ENCODE data around the gene COL6A3.

The COL6A3 gene

DNA sequence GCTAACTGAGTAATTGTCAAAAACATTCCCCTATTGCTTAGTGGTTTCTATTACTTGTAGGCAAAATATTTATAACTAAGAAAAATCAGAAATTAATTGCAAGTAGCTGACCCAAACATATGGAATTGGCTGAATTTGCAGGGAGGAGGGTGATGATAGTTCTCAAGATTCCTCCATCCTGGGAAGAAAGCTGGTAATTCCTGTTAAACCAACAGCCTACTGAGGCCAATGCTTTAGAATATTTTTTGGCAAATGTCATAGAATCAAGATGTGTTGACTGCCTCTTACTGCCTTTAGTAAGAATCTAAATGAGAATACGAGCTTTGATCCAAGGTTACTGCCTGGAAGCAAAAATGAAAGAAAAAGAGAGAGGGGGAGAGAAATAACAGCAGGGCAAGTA is 120.0 kb downstream of the COL6A3 start:
- TF ChIP-seq ZNF366 (tag by site-specific recombination; conservative IDR thresholded peaks at IDR 0.05) (no peak), WT1 (tag by site-specific recombination; IDR thresholded peaks at IDR 0.05) (no peak), ZNF302 (tag by site-specific recombination; IDR thresholded peaks at IDR 0.05; ENCODE audit: low read depth) (no peak), ZBTB21 (tag by site-specific recombination; IDR thresholded peaks at IDR 0.05) (no peak), BCL11A (tag by site-specific recombination; IDR thresholded peaks at IDR 0.05; ENCODE audit: low read depth) (no peak)
- no peaks in the 10 kb centered on the region for H3K9me3 ChIP-seq (ENCODE audit: control insufficient read depth, insufficient read depth, low read depth, low read length)
- H3K4me3 ChIP-seq (ENCODE audit: low read depth, low read length): no peak overlapping the region
- POLR2A ChIA-PET: no interaction called here
- no peak overlapping the region for H3K27ac ChIP-seq (ENCODE audit: extremely low read depth, low read depth, low read length)
- H3K36me3 ChIP-seq (ENCODE audit: control insufficient read depth in 2 of 2, insufficient read depth in 1 of 2, low read length in 2 of 2): no peaks in the 10 kb centered on the region
- peaks cover 13% of the 10 kb centered on the region for H3K4me1 ChIP-seq (ENCODE audit: control insufficient read depth, insufficient read depth, low read length)
- CTCF ChIA-PET: interaction anchor here (0.6 to 0.8 kb wide), 3 partner anchors 96 to 138 kb away, joined by 3 read pairs; no protein-coding TSS in a partner anchor

DNA sequence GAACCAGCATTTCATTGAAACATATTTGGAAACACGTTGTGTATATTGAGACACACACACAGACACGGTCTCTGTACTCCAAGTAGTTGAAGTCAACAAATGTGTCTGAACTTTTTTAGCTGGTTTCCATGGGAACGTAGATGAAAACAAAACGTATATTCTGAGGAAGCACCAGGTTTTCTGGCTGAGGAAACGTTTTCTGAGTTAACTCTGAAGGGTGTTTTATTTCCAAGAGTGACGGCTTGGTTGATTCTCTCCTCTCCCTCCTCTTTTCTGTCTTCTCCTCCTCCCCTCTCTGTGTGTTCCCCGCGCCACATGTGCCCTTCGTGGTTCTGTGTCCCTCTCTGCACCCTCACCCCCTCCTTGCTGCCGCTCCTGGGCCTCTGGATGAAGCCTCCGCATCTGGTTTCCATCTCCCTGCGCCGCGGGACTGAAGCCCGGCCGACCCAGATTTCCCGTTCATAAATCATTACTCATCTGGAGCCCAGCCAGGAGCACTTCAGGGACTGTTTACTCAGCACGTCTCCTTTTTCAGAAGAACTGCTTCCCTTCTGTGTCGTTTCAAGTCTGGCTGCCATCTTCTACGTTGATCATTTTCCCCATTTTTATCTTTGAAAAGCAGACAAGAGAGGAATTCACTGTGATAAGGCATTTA is 122.7 kb downstream of the COL6A3 start:
- Histone ChIP-seq H3K9me3 (ENCODE audit: control insufficient read depth, insufficient read depth, low read depth, low read length) (no peaks in the 10 kb centered on the region), H3K4me3 (ENCODE audit: low read depth, low read length) (peak overlapping the region; percentile 23), H3K4me1 (ENCODE audit: control insufficient read depth, insufficient read depth, low read length) (peaks cover 13% of the 10 kb centered on the region), H3K36me3 (ENCODE audit: control insufficient read depth in 2 of 2, insufficient read depth in 1 of 2, low read length in 2 of 2) (no peaks in the 10 kb centered on the region), H3K27ac (ENCODE audit: extremely low read depth, low read depth, low read length) (peak overlapping the region; percentile 61)
- POLR2A ChIA-PET: no interaction called here
- CTCF ChIA-PET: interaction anchor here (1.7 kb wide), 1 partner anchor 130 kb away, joined by 4 read pairs; no protein-coding TSS in a partner anchor
- TF ChIP-seq WT1 (tag by site-specific recombination; IDR thresholded peaks at IDR 0.05): peak; percentile 80
- peak; percentile 73; the same call in 1 of the 2 replicates for TF ChIP-seq ZNF24 (tag by site-specific recombination; IDR thresholded peaks at IDR 0.05)
- peak; percentile 90 for TF ChIP-seq GFI1B (tag by site-specific recombination; IDR thresholded peaks at IDR 0.05)
- 0 out of 2 replicates have a peak, but pooled peaks have one; percentile 32 for TF ChIP-seq ZNF184 (tag by site-specific recombination; IDR thresholded peaks at IDR 0.05)
- no peak for TF ChIP-seq ZNF707 (tag by site-specific recombination; IDR thresholded peaks at IDR 0.05)
- TF ChIP-seq GLI4 (tag by site-specific recombination; IDR thresholded peaks at IDR 0.05): no peak
- TF ChIP-seq, protein P1, sequence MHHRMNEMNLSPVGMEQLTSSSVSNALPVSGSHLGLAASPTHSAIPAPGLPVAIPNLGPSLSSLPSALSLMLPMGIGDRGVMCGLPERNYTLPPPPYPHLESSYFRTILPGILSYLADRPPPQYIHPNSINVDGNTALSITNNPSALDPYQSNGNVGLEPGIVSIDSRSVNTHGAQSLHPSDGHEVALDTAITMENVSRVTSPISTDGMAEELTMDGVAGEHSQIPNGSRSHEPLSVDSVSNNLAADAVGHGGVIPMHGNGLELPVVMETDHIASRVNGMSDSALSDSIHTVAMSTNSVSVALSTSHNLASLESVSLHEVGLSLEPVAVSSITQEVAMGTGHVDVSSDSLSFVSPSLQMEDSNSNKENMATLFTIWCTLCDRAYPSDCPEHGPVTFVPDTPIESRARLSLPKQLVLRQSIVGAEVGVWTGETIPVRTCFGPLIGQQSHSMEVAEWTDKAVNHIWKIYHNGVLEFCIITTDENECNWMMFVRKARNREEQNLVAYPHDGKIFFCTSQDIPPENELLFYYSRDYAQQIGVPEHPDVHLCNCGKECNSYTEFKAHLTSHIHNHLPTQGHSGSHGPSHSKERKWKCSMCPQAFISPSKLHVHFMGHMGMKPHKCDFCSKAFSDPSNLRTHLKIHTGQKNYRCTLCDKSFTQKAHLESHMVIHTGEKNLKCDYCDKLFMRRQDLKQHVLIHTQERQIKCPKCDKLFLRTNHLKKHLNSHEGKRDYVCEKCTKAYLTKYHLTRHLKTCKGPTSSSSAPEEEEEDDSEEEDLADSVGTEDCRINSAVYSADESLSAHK (tag by site-specific recombination; IDR thresholded peaks at IDR 0.05): 0 out of 2 replicates have a peak, but pooled peaks have one; percentile 34
- TF ChIP-seq ZIC2 (tag by site-specific recombination; IDR thresholded peaks at IDR 0.05): peak; percentile 87
- TF ChIP-seq ZBTB21 (tag by site-specific recombination; IDR thresholded peaks at IDR 0.05): peak; percentile 38; the same call in 1 of the 2 replicates
- TF ChIP-seq KLF8 (tag by site-specific recombination; IDR thresholded peaks at IDR 0.05): 0 out of 2 replicates have a peak, but pooled peaks have one; percentile 33
- TF ChIP-seq ZNF501 (tag by site-specific recombination; IDR thresholded peaks at IDR 0.05): peak; percentile 37; the same call in 1 of the 2 replicates
- TF ChIP-seq, protein P2, sequence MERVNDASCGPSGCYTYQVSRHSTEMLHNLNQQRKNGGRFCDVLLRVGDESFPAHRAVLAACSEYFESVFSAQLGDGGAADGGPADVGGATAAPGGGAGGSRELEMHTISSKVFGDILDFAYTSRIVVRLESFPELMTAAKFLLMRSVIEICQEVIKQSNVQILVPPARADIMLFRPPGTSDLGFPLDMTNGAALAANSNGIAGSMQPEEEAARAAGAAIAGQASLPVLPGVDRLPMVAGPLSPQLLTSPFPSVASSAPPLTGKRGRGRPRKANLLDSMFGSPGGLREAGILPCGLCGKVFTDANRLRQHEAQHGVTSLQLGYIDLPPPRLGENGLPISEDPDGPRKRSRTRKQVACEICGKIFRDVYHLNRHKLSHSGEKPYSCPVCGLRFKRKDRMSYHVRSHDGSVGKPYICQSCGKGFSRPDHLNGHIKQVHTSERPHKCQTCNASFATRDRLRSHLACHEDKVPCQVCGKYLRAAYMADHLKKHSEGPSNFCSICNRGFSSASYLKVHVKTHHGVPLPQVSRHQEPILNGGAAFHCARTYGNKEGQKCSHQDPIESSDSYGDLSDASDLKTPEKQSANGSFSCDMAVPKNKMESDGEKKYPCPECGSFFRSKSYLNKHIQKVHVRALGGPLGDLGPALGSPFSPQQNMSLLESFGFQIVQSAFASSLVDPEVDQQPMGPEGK (tag by site-specific recombination; IDR thresholded peaks at IDR 0.05): peak; percentile 87
- TF ChIP-seq, protein P3, sequence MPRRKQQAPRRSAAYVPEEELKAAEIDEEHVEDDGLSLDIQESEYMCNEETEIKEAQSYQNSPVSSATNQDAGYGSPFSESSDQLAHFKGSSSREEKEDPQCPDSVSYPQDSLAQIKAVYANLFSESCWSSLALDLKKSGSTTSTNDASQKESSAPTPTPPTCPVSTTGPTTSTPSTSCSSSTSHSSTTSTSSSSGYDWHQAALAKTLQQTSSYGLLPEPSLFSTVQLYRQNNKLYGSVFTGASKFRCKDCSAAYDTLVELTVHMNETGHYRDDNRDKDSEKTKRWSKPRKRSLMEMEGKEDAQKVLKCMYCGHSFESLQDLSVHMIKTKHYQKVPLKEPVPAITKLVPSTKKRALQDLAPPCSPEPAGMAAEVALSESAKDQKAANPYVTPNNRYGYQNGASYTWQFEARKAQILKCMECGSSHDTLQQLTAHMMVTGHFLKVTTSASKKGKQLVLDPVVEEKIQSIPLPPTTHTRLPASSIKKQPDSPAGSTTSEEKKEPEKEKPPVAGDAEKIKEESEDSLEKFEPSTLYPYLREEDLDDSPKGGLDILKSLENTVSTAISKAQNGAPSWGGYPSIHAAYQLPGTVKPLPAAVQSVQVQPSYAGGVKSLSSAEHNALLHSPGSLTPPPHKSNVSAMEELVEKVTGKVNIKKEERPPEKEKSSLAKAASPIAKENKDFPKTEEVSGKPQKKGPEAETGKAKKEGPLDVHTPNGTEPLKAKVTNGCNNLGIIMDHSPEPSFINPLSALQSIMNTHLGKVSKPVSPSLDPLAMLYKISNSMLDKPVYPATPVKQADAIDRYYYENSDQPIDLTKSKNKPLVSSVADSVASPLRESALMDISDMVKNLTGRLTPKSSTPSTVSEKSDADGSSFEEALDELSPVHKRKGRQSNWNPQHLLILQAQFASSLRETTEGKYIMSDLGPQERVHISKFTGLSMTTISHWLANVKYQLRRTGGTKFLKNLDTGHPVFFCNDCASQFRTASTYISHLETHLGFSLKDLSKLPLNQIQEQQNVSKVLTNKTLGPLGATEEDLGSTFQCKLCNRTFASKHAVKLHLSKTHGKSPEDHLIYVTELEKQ (tag by site-specific recombination; IDR thresholded peaks at IDR 0.05; ENCODE audit: borderline replicate concordance): peak; percentile 80; the same call in 1 of the 2 replicates
- TF ChIP-seq, protein P4, sequence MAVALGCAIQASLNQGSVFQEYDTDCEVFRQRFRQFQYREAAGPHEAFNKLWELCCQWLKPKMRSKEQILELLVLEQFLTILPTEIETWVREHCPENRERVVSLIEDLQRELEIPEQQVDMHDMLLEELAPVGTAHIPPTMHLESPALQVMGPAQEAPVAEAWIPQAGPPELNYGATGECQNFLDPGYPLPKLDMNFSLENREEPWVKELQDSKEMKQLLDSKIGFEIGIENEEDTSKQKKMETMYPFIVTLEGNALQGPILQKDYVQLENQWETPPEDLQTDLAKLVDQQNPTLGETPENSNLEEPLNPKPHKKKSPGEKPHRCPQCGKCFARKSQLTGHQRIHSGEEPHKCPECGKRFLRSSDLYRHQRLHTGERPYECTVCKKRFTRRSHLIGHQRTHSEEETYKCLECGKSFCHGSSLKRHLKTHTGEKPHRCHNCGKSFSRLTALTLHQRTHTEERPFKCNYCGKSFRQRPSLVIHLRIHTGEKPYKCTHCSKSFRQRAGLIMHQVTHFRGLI (tag by site-specific recombination; IDR thresholded peaks at IDR 0.05): peak; percentile 56; the same call in 1 of the 2 replicates
- peak; percentile 89 for TF ChIP-seq IKZF3 (tag by site-specific recombination; IDR thresholded peaks at IDR 0.05)
- TF ChIP-seq ZBTB17 (tag by site-specific recombination; IDR thresholded peaks at IDR 0.05): peak; percentile 90
- TF ChIP-seq SP7 (tag by site-specific recombination; IDR thresholded peaks at IDR 0.05): peak; percentile 85
- TF ChIP-seq, protein P5, sequence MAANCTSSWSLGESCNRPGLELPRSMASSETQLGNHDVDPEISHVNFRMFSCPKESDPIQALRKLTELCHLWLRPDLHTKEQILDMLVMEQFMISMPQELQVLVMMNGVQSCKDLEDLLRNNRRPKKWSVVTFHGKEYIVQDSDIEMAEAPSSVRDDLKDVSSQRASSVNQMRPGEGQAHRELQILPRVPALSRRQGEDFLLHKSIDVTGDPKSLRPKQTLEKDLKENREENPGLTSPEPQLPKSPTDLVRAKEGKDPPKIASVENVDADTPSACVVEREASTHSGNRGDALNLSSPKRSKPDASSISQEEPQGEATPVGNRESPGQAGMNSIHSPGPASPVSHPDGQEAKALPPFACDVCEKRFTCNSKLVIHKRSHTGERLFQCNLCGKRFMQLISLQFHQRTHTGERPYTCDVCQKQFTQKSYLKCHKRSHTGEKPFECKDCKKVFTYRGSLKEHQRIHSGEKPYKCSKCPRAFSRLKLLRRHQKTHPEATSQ (tag by site-specific recombination; IDR thresholded peaks at IDR 0.05): 0 out of 2 replicates have a peak, but pooled peaks have one; percentile 26
- 0 out of 2 replicates have a peak, but pooled peaks have one; percentile 41 for TF ChIP-seq MZF1 (tag by site-specific recombination; IDR thresholded peaks at IDR 0.05; ENCODE audit: borderline replicate concordance)
- TF ChIP-seq ZFP41 (tag by site-specific recombination; IDR thresholded peaks at IDR 0.05; ENCODE audit: borderline replicate concordance): no peak
